Upper lobe of left lung (tissue), 6 donors: ENCODE measurements around the gene FBRSL1. TPM values are rescaled to one million over a fixed set of nuclear protein-coding genes. Genes with fewer than 3 reads are reported as not detected.
"Not testable (repeated sequence)": the region's sequence is repeated elsewhere in the genome, so short reads cannot be mapped to it uniquely, and the experiment has no call there.

Experiments used
- ATAC-seq, 2 donors: fragments of 200-7000 bp; cut with Tn5 transposase; one replicate each; pipeline ENCODE4 v1.9.1; 2022; ENCODE audit warnings: mild to moderate bottlenecking in 2 of 2, moderate library complexity in 2 of 2; ENCODE audit not compliant: low FRiP score in 2 of 2
- DNase-seq, 2 donors: peaks; one replicate each; pipeline ENCODE4 v3.0.0-alpha.2; 2019 to 2020
- H3K27ac ChIP-seq, 4 donors: fragments of 200-600 bp; sonication (generic); one replicate each; pipeline ENCODE4 v1.5.1; 2016 to 2019
- H3K27me3 ChIP-seq, 4 donors: fragments of 200-600 bp; sonication (generic); one replicate each; pipeline ENCODE4 v1.5.1; 2017 to 2019
- H3K36me3 ChIP-seq, 4 donors: fragments of 200-600 bp; sonication (generic); one replicate each; pipeline ENCODE4 v1.5.1; 2016 to 2019
- H3K4me1 ChIP-seq, 4 donors: fragments of 200-600 bp; sonication (generic); one replicate each; pipeline ENCODE4 v1.5.1; 2018 to 2019
- H3K4me3 ChIP-seq, 4 donors: fragments of 200-600 bp; sonication (generic); one replicate each; pipeline ENCODE4 v1.5.1; 2017 to 2019; ENCODE audit warnings: mild to moderate bottlenecking in 2 of 4, moderate library complexity in 1 of 4
- H3K9me3 ChIP-seq, 4 donors: fragments of 200-600 bp; sonication (generic); one replicate each; pipeline ENCODE4 v1.5.1; 2018 to 2019
- CTCF ChIP-seq, 6 experiments: fragments of 450-650 bp in 4 of 6; fragments of 200-600 bp in 2 of 6; sonication (generic) in 2 of 6; IDR thresholded peaks; one replicate each; pipeline ENCODE4 v1.5.1; 2016 to 2019; ENCODE audit warnings: antibody characterized with exemption in 6 of 6
- EP300 ChIP-seq, 4 donors: sonication (generic); formaldehyde crosslinking; IDR thresholded peaks; one replicate each; pipeline ENCODE4 v1.5.1; 2017; ENCODE audit warnings: antibody characterized with exemption in 4 of 4, control low read depth in 2 of 4
- POLR2A ChIP-seq, 4 donors: fragments of 450-650 bp; IDR thresholded peaks; one replicate each; pipeline ENCODE4 v1.5.1; 2016 to 2017; ENCODE audit warnings: antibody characterized with exemption in 4 of 4, mild to moderate bottlenecking in 2 of 4
- POLR2AphosphoS5 ChIP-seq, 2 donors: sonication (generic); formaldehyde crosslinking; IDR thresholded peaks; one replicate each; pipeline ENCODE4 v1.5.1; 2017; ENCODE audit warnings: antibody characterized with exemption in 2 of 2
- WGBS, 2 donors: methylation state at CpG; one replicate each; pipeline ENCODE4 v1.1.5; 2017 to 2018; 5-methylcytosine and 5-hydroxymethylcytosine counted together
- total RNA-seq, 6 donors: library from RNA; depleted of rRNA in 4 of 6; stranded (reverse); fragments of >200 nt in 4 of 6; gene quantifications; one replicate each; pipeline versions ENCODE4 v1.1.0 to v1.2.1, GENCODE V29; 2016 to 2021
- donor health status: DM: no; HTN: no; CAD: no; lungs with moderate emphysema.
- donor health status: DM: no; HTN: yes; CAD: no; lungs with severe emphysema.

The FBRSL1 gene
- total RNA-seq, 6 donors from 2014 or later = 16.0 to 53.0 (median 44.1) TPM

DNA sequence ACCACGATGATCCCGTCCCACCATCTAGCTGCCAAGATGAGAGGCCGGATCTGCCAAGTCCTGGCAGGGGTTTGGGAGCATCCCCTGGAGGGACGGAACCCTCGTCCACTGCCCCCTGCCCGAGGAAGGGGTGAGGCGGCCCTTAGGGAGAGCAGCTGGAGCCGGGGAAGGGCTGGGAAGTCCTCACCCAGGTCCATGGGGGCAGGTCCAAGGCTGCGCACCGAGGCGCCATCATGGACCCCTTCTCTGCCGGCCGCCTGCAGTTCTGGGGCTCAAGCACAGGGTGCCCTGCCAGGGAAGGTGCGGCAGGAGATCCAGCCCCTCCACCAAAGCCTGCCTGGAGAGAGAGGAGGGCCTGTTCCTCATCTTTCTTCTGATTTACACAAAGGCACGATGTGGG, 17.6 kb upstream of the FBRSL1 start:
- H3K4me1 ChIP-seq = peaks cover 0 to 7% (median 2%) of the 10 kb centered on the region in 4 donors
- ATAC-seq = no peak
- TF ChIP-seq CTCF (IDR thresholded peaks at IDR 0.05) (no peak), POLR2A (IDR thresholded peaks at IDR 0.05) (no peak), POLR2AphosphoS5 (IDR thresholded peaks at IDR 0.05) (no peak), EP300 (IDR thresholded peaks at IDR 0.05) (no peak)
- H3K27me3 ChIP-seq = no peaks in the 10 kb centered on the region
- no peak overlapping the region for H3K27ac ChIP-seq
- no peak for DNase-seq
- H3K36me3 ChIP-seq = no peaks in the 10 kb centered on the region
- H3K9me3 ChIP-seq = no peaks in the 10 kb centered on the region
- H3K4me3 ChIP-seq = peak overlapping the region in 1 of 4 donors; percentile 19
- WGBS, 2 donors = 58 to 95% methylated on average over 8 to 15 of the region's 15 CpGs

GRCh38 chr12:132474237-132474741, 15.7 kb upstream of the FBRSL1 start:
- Histone ChIP-seq H3K4me1 (peaks cover 0 to 7% (median 2%) of the 10 kb centered on the region in 4 donors), H3K27ac (peak overlapping the region in 1 of 4 donors; percentile 34), H3K27me3 (no peaks in the 10 kb centered on the region), H3K4me3 (peak overlapping the region in 1 of 4 donors; percentile 44), H3K9me3 (no peaks in the 10 kb centered on the region), H3K36me3 (no peaks in the 10 kb centered on the region)
- no peak for TF ChIP-seq POLR2AphosphoS5 (IDR thresholded peaks at IDR 0.05)
- no peak for TF ChIP-seq EP300 (IDR thresholded peaks at IDR 0.05)
- TF ChIP-seq POLR2A (IDR thresholded peaks at IDR 0.05) = no peak
- no peak for TF ChIP-seq CTCF (IDR thresholded peaks at IDR 0.05)
- peak in 1 of 2 donors; percentile 77 for DNase-seq
- no peak for ATAC-seq
- 61 to 90% methylated on average over 9 to 35 of the region's 35 CpGs for WGBS, 2 donors

DNA sequence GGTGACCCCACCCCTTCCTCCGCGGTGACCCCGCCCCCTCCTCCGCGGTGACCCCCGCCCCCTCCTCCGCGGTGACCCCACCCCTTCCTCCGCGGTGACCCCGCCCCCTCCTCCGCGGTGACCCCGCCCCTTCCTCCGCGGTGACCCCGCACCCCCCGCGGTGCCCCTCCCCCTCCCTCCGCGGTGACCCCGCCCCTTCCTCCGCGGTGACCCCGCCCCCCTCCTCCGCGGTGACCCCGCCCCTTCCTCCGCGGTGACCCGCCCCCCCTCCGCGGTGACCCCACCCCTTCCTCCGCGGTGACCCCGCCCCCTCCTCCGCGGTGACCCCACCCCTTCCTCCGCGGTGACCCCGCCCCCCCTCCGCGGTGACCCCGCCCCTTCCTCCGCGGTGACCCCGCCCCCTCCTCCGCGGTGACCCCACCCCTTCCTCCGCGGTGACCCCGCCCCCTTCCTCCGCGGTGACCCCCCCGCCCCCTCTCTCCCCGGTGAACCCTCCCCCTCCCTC, 15.1 kb upstream of the FBRSL1 start:
- not testable (repeated sequence) for H3K4me3 ChIP-seq, H3K27me3 ChIP-seq, H3K27ac ChIP-seq, H3K36me3 ChIP-seq, H3K9me3 ChIP-seq, DNase-seq, ATAC-seq, H3K4me1 ChIP-seq
- no CpG with 5 or more reads among the region's 56 CpGs for WGBS, 2 donors

DNA sequence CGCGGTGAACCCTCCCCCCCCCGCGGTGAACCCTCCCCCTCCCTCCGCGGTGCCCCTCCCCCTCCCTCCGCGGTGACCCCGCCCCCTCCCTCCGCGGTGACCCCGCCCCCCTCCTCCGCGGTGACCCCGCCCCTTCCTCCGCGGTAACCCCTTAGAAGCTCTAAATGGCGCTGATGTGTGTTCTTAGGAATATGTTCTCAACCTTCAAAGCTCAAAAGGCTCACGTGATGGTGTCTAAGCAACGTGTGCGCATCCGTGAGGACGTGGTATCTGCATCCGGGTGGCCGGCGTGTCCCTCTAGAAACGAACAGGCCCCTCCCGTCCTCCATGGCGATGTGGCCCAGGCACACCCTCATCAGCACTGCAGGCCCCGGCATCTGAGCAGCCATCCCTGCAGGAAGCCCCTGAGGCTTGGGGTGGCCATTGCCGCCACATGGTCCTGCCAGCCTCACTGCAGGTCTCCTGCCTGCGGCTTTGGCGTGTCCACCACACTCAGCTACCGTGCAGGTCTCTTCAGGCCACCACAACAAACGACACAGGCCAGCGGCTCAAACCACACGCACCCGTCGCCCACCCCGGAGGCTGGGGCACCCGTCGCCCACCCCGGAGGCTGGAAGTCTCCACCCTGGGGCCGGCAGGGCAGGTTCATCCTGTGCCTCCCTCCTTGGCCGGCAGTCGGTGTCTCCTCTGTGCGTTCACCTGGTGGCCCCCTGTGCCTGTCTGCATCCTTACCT, 14.5 kb upstream of the FBRSL1 start:
- no peak for ATAC-seq
- Histone ChIP-seq H3K4me3 (peak overlapping the region in 1 of 4 donors; percentile 6), H3K9me3 (no peaks in the 10 kb centered on the region), H3K4me1 (peaks cover 0 to 7% (median 2%) of the 10 kb centered on the region in 4 donors), H3K36me3 (no peaks in the 10 kb centered on the region), H3K27ac (no peak overlapping the region), H3K27me3 (no peaks in the 10 kb centered on the region)
- WGBS, 2 donors = 73 to 84% methylated on average over 3 to 16 of the region's 47 CpGs
- DNase-seq = peak in 1 of 2 donors; percentile 79
- TF ChIP-seq CTCF (IDR thresholded peaks at IDR 0.05) (no peak), POLR2AphosphoS5 (IDR thresholded peaks at IDR 0.05) (no peak), EP300 (IDR thresholded peaks at IDR 0.05) (no peak), POLR2A (IDR thresholded peaks at IDR 0.05) (no peak)

- Histone ChIP-seq H3K27me3 (no peaks in the 10 kb centered on the region), H3K4me1 (peaks cover 0 to 7% (median 3%) of the 10 kb centered on the region in 4 donors), H3K36me3 (no peaks in the 10 kb centered on the region), H3K9me3 (no peaks in the 10 kb centered on the region), H3K27ac (no peak overlapping the region), H3K4me3 (no peak overlapping the region)
- 88 to 95% methylated on average over 26 of the region's 26 CpGs for WGBS, 2 donors
- DNase-seq (no peak), ATAC-seq (no peak)
- TF ChIP-seq CTCF (IDR thresholded peaks at IDR 0.05) (no peak), EP300 (IDR thresholded peaks at IDR 0.05) (no peak), POLR2AphosphoS5 (IDR thresholded peaks at IDR 0.05) (no peak), POLR2A (IDR thresholded peaks at IDR 0.05) (no peak)
These were observed 13.9 kb upstream of the FBRSL1 start for GRCh38 chr12:132476038-132476414.
